Neural cell (in vitro differentiated cells): Measurements from ENCODE around the gene TBC1D5. TPM values are rescaled to one million over a fixed set of nuclear protein-coding genes. Genes with fewer than 3 reads are reported as not detected.

Experiments
- H2AFZ ChIP-seq: fragments of 200-600, 300-800 bp; sonication (generic), shearing (Covaris generic); 2 replicates; pipeline ENCODE4 v1.6.0; 2014; ENCODE audit warnings: low read depth, mild to moderate bottlenecking, antibody characterized with exemption, low read length, moderate library complexity
- H3F3A ChIP-seq: fragments of 200-600 bp; shearing (Covaris generic); 2 replicates; pipeline ENCODE4 v1.6.1; 2016; ENCODE audit warnings: mild to moderate bottlenecking, moderate library complexity, mixed read lengths, antibody characterized with exemption, low read length; ENCODE audit not compliant: insufficient read depth, poor library complexity, severe bottlenecking
- H3K27ac ChIP-seq: fragments of 200-600, 300-800 bp; sonication (generic), shearing (Covaris generic); 2 replicates; pipeline ENCODE4 v1.5.1; 2014; ENCODE audit warnings: mild to moderate bottlenecking, low read length, moderate library complexity
- H3K27me3 ChIP-seq: fragments of 300-800, 200-600 bp; sonication (generic), shearing (Covaris generic); 2 replicates; pipeline ENCODE4 v1.6.0; 2014; ENCODE audit warnings: mild to moderate bottlenecking, low read depth, low read length, moderate library complexity; ENCODE audit not compliant: insufficient read depth
- H3K36me3 ChIP-seq: fragments of 300-800, 200-600 bp; sonication (generic), shearing (Covaris generic); 2 replicates; pipeline ENCODE4 v1.5.1; 2014; ENCODE audit warnings: mild to moderate bottlenecking, antibody characterized with exemption, low read length, moderate library complexity; ENCODE audit not compliant: insufficient read depth
- H3K4me2 ChIP-seq: fragments of 300-800, 200-600 bp; sonication (generic), shearing (Covaris generic); 2 replicates; pipeline ENCODE4 v1.6.0; 2014; ENCODE audit warnings: mild to moderate bottlenecking, low read length
- H3K4me3 ChIP-seq: fragments of 300-800, 200-600 bp; sonication (generic), shearing (Covaris generic); 2 replicates; pipeline ENCODE4 v1.5.1; 2014; ENCODE audit warnings: mild to moderate bottlenecking, low read length, moderate library complexity
- H3K79me2 ChIP-seq: fragments of 200-600 bp; shearing (Covaris generic); replicated peaks from 2 replicates; pipeline ENCODE4 v1.6.0; 2014; ENCODE audit warnings: mild to moderate bottlenecking, low read length, moderate library complexity; ENCODE audit not compliant: insufficient read depth
- H3K9ac ChIP-seq: fragments of 300-800, 200-600 bp; sonication (generic), shearing (Covaris generic); 2 replicates; pipeline ENCODE4 v1.6.1; 2016; ENCODE audit warnings: mild to moderate bottlenecking, low read length, mixed read lengths
- H3K9me2 ChIP-seq: fragments of 200-600 bp; shearing (Covaris generic); 2 replicates; pipeline ENCODE4 v1.6.1; 2016; ENCODE audit warnings: mild to moderate bottlenecking, low read length, mixed read lengths; ENCODE audit not compliant: insufficient read depth
- H3K9me3 ChIP-seq: fragments of 200-600, 300-800 bp; sonication (generic), shearing (Covaris generic); 2 replicates; pipeline ENCODE4 v1.6.1; 2016; ENCODE audit warnings: mild to moderate bottlenecking, mixed run types, low read length, moderate library complexity, mixed read lengths
- H4K20me1 ChIP-seq: fragments of 200-600 bp; shearing (Covaris generic); 2 replicates; pipeline ENCODE4 v1.6.1; 2016; ENCODE audit warnings: mild to moderate bottlenecking, mixed run types; ENCODE audit not compliant: insufficient read depth
- CTCF ChIP-seq: fragments of 450-650 bp; IDR thresholded peaks from 2 replicates; pipeline ENCODE4 v1.5.1; 2014; ENCODE audit warnings: antibody characterized with exemption, mild to moderate bottlenecking, moderate library complexity; ENCODE audit not compliant: poor library complexity, severe bottlenecking
- EP300 ChIP-seq: fragments of 450-650 bp; conservative IDR thresholded peaks from 2 replicates; pipeline ENCODE4 v1.6.1; 2014; ENCODE audit warnings: antibody characterized with exemption, mild to moderate bottlenecking, moderate library complexity; ENCODE audit not compliant: poor library complexity, severe bottlenecking
- EZH2 ChIP-seq: fragments of 200-600, 300-800 bp; shearing (Covaris generic), sonication (generic); IDR thresholded peaks from 2 replicates; pipeline ENCODE4 v1.6.1; 2014; ENCODE audit warnings: antibody characterized with exemption, low read length, borderline replicate concordance, mild to moderate bottlenecking; ENCODE audit not compliant: insufficient read depth, poor library complexity, severe bottlenecking
- MXI1 ChIP-seq: fragments of 450-650 bp; conservative IDR thresholded peaks from 2 replicates; pipeline ENCODE4 v1.6.1; 2014; ENCODE audit warnings: antibody characterized with exemption, mild to moderate bottlenecking; ENCODE audit not compliant: poor library complexity, severe bottlenecking
- POLR2AphosphoS5 ChIP-seq: IDR thresholded peaks from 2 replicates; pipeline ENCODE4 v1.6.1; 2012
- RAD21 ChIP-seq: fragments of 450-650 bp; conservative IDR thresholded peaks from 2 replicates; pipeline ENCODE4 v1.6.1; 2014; ENCODE audit warnings: antibody characterized with exemption, mild to moderate bottlenecking, moderate library complexity
- REST ChIP-seq: IDR thresholded peaks from 2 replicates; pipeline ENCODE4 v1.6.1; 2012; ENCODE audit warnings: borderline replicate concordance
- SMC3 ChIP-seq: fragments of 450-650 bp; conservative IDR thresholded peaks from 2 replicates; pipeline ENCODE4 v1.6.1; 2014; ENCODE audit warnings: antibody characterized with exemption, mild to moderate bottlenecking, moderate library complexity; ENCODE audit not compliant: poor library complexity
- TAF1 ChIP-seq: IDR thresholded peaks from 2 replicates; pipeline ENCODE4 v1.6.1; 2012; ENCODE audit warnings: low read depth
- polyA plus RNA-seq: library from polyadenylated mRNA; depleted of rRNA; stranded (reverse); fragments of >200 nt; gene quantifications from 2 replicates; pipeline ENCODE4 v1.2.3, GENCODE V29; 2014

Gene TBC1D5
- polyA plus RNA-seq, 1 donor from 2014 or later = 28.3 TPM

- H3K36me3 ChIP-seq = no peaks in the 10 kb centered on the region
- no peaks in the 10 kb centered on the region for H3K79me2 ChIP-seq
- H3K27ac ChIP-seq = no peak overlapping the region
- H3K9me2 ChIP-seq = no peaks in the 10 kb centered on the region
- no peak overlapping the region for H3K4me2 ChIP-seq
- H3K27me3 ChIP-seq = no peaks in the 10 kb centered on the region
- H3K4me3 ChIP-seq = no peak overlapping the region
- H2AFZ ChIP-seq = no peak overlapping the region
- TF ChIP-seq EZH2 (no peak), MXI1 (no peak), EP300 (no peak), RAD21 (no peak), REST (no peak), CTCF (no peak)
- H3K9ac ChIP-seq = no peak overlapping the region
- no peaks in the 10 kb centered on the region for H3K9me3 ChIP-seq
- H4K20me1 ChIP-seq = no peaks in the 10 kb centered on the region
- H3F3A ChIP-seq = no peaks in the 10 kb centered on the region
Measured at GRCh38 chr3:17339132-17339575, 403.3 kb downstream of the TBC1D5 start.

- no peak for TF ChIP-seq REST
- no peak for TF ChIP-seq RAD21
- TF ChIP-seq SMC3 = no peak
- no peak for TF ChIP-seq POLR2AphosphoS5
- no peak for TF ChIP-seq EP300
- no peak for TF ChIP-seq CTCF
- TF ChIP-seq EZH2 = no peak
- TF ChIP-seq TAF1 = no peak
- no peak for TF ChIP-seq MXI1
- H3K4me3 ChIP-seq = no peak overlapping the region
- no peaks in the 10 kb centered on the region for H3F3A ChIP-seq
- no peaks in the 10 kb centered on the region for H3K9me3 ChIP-seq
- no peaks in the 10 kb centered on the region for H3K27me3 ChIP-seq
- H2AFZ ChIP-seq = no peak overlapping the region
- H3K36me3 ChIP-seq = no peaks in the 10 kb centered on the region
- no peak overlapping the region for H3K27ac ChIP-seq
- no peak overlapping the region for H3K9ac ChIP-seq
- H3K79me2 ChIP-seq = no peaks in the 10 kb centered on the region
- H3K9me2 ChIP-seq = no peaks in the 10 kb centered on the region
- no peak overlapping the region for H3K4me2 ChIP-seq
- no peaks in the 10 kb centered on the region for H4K20me1 ChIP-seq
Measured at GRCh38 chr3:17336291-17336690, 406.1 kb downstream of the TBC1D5 start.
